Neural cell (in vitro differentiated cells): ENCODE data around the gene SYT15. TPM values are rescaled to one million over a fixed set of nuclear protein-coding genes. Genes with fewer than 3 reads are reported as not detected.

Source experiments
- H2AFZ ChIP-seq: fragments of 200-600, 300-800 bp; sonication (generic), shearing (Covaris generic); 2 replicates; pipeline ENCODE4 v1.6.0; 2014; ENCODE audit warnings: low read depth, mild to moderate bottlenecking, antibody characterized with exemption, low read length, moderate library complexity
- H3F3A ChIP-seq: fragments of 200-600 bp; shearing (Covaris generic); 2 replicates; pipeline ENCODE4 v1.6.1; 2016; ENCODE audit warnings: mild to moderate bottlenecking, moderate library complexity, mixed read lengths, antibody characterized with exemption, low read length; ENCODE audit not compliant: insufficient read depth, poor library complexity, severe bottlenecking
- H3K27ac ChIP-seq: fragments of 200-600, 300-800 bp; sonication (generic), shearing (Covaris generic); 2 replicates; pipeline ENCODE4 v1.5.1; 2014; ENCODE audit warnings: mild to moderate bottlenecking, low read length, moderate library complexity
- H3K27me3 ChIP-seq: fragments of 300-800, 200-600 bp; sonication (generic), shearing (Covaris generic); 2 replicates; pipeline ENCODE4 v1.6.0; 2014; ENCODE audit warnings: mild to moderate bottlenecking, low read depth, low read length, moderate library complexity; ENCODE audit not compliant: insufficient read depth
- H3K36me3 ChIP-seq: fragments of 300-800, 200-600 bp; sonication (generic), shearing (Covaris generic); 2 replicates; pipeline ENCODE4 v1.5.1; 2014; ENCODE audit warnings: mild to moderate bottlenecking, antibody characterized with exemption, low read length, moderate library complexity; ENCODE audit not compliant: insufficient read depth
- H3K4me2 ChIP-seq: fragments of 300-800, 200-600 bp; sonication (generic), shearing (Covaris generic); 2 replicates; pipeline ENCODE4 v1.6.0; 2014; ENCODE audit warnings: mild to moderate bottlenecking, low read length
- H3K4me3 ChIP-seq: fragments of 300-800, 200-600 bp; sonication (generic), shearing (Covaris generic); 2 replicates; pipeline ENCODE4 v1.5.1; 2014; ENCODE audit warnings: mild to moderate bottlenecking, low read length, moderate library complexity
- H3K79me2 ChIP-seq: fragments of 200-600 bp; shearing (Covaris generic); replicated peaks from 2 replicates; pipeline ENCODE4 v1.6.0; 2014; ENCODE audit warnings: mild to moderate bottlenecking, low read length, moderate library complexity; ENCODE audit not compliant: insufficient read depth
- H3K9ac ChIP-seq: fragments of 300-800, 200-600 bp; sonication (generic), shearing (Covaris generic); 2 replicates; pipeline ENCODE4 v1.6.1; 2016; ENCODE audit warnings: mild to moderate bottlenecking, low read length, mixed read lengths
- H3K9me2 ChIP-seq: fragments of 200-600 bp; shearing (Covaris generic); 2 replicates; pipeline ENCODE4 v1.6.1; 2016; ENCODE audit warnings: mild to moderate bottlenecking, low read length, mixed read lengths; ENCODE audit not compliant: insufficient read depth
- H3K9me3 ChIP-seq: fragments of 200-600, 300-800 bp; sonication (generic), shearing (Covaris generic); 2 replicates; pipeline ENCODE4 v1.6.1; 2016; ENCODE audit warnings: mild to moderate bottlenecking, mixed run types, low read length, moderate library complexity, mixed read lengths
- H4K20me1 ChIP-seq: fragments of 200-600 bp; shearing (Covaris generic); 2 replicates; pipeline ENCODE4 v1.6.1; 2016; ENCODE audit warnings: mild to moderate bottlenecking, mixed run types; ENCODE audit not compliant: insufficient read depth
- EP300 ChIP-seq: fragments of 450-650 bp; conservative IDR thresholded peaks from 2 replicates; pipeline ENCODE4 v1.6.1; 2014; ENCODE audit warnings: antibody characterized with exemption, mild to moderate bottlenecking, moderate library complexity; ENCODE audit not compliant: poor library complexity, severe bottlenecking
- EZH2 ChIP-seq: fragments of 200-600, 300-800 bp; shearing (Covaris generic), sonication (generic); IDR thresholded peaks from 2 replicates; pipeline ENCODE4 v1.6.1; 2014; ENCODE audit warnings: antibody characterized with exemption, low read length, borderline replicate concordance, mild to moderate bottlenecking; ENCODE audit not compliant: insufficient read depth, poor library complexity, severe bottlenecking
- MXI1 ChIP-seq: fragments of 450-650 bp; conservative IDR thresholded peaks from 2 replicates; pipeline ENCODE4 v1.6.1; 2014; ENCODE audit warnings: antibody characterized with exemption, mild to moderate bottlenecking; ENCODE audit not compliant: poor library complexity, severe bottlenecking
- POLR2AphosphoS5 ChIP-seq: IDR thresholded peaks from 2 replicates; pipeline ENCODE4 v1.6.1; 2012
- RAD21 ChIP-seq: fragments of 450-650 bp; conservative IDR thresholded peaks from 2 replicates; pipeline ENCODE4 v1.6.1; 2014; ENCODE audit warnings: antibody characterized with exemption, mild to moderate bottlenecking, moderate library complexity
- SMC3 ChIP-seq: fragments of 450-650 bp; conservative IDR thresholded peaks from 2 replicates; pipeline ENCODE4 v1.6.1; 2014; ENCODE audit warnings: antibody characterized with exemption, mild to moderate bottlenecking, moderate library complexity; ENCODE audit not compliant: poor library complexity
- TAF1 ChIP-seq: IDR thresholded peaks from 2 replicates; pipeline ENCODE4 v1.6.1; 2012; ENCODE audit warnings: low read depth
- polyA plus RNA-seq: library from polyadenylated mRNA; depleted of rRNA; stranded (reverse); fragments of >200 nt; gene quantifications from 2 replicates; pipeline ENCODE4 v1.2.3, GENCODE V29; 2014
- TF ChIP-seq, protein P1 (sequence below): IDR thresholded peaks from 2 replicates; pipeline ENCODE4 v1.6.1; 2012; ENCODE audit warnings: borderline replicate concordance
- TF ChIP-seq, protein P2 (sequence below): fragments of 450-650 bp; IDR thresholded peaks from 2 replicates; pipeline ENCODE4 v1.5.1; 2014; ENCODE audit warnings: antibody characterized with exemption, mild to moderate bottlenecking, moderate library complexity; ENCODE audit not compliant: poor library complexity, severe bottlenecking

Gene SYT15
- polyA plus RNA-seq, 1 donor from 2014 or later: not detected

DNA sequence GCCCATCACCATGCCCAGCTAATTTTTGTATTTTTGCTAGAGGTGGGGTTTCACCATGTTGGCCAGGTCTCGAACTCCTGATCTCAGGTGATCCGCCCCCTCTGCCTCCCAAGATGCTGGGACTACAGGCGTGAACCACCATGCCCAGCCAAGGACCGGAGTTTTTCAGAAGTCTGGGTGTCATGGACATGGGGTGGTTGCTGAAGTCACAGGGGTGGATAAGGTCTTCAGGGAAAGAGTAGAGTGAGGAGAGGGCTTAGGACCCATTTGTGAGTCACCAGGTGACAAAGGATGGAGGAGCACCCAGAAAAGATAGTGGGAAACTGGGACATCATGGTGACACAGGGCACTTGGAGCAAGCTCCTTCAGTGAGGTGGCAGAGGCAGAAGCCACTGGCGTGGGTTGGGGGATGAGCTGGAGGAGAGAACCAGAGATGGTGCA is 19.7 kb upstream of the SYT15 start:
- H3K9me2 ChIP-seq: no peaks in the 10 kb centered on the region
- H3K9ac ChIP-seq: no peak overlapping the region
- H3K4me3 ChIP-seq: no peak overlapping the region
- H3K36me3 ChIP-seq: no peaks in the 10 kb centered on the region
- no peak overlapping the region for H3K4me2 ChIP-seq
- H4K20me1 ChIP-seq: no peaks in the 10 kb centered on the region
- no peaks in the 10 kb centered on the region for H3F3A ChIP-seq
- H3K27ac ChIP-seq: no peak overlapping the region
- no peaks in the 10 kb centered on the region for H3K79me2 ChIP-seq
- no peaks in the 10 kb centered on the region for H3K9me3 ChIP-seq
- TF ChIP-seq EZH2: no peak
- TF ChIP-seq, protein P1, sequence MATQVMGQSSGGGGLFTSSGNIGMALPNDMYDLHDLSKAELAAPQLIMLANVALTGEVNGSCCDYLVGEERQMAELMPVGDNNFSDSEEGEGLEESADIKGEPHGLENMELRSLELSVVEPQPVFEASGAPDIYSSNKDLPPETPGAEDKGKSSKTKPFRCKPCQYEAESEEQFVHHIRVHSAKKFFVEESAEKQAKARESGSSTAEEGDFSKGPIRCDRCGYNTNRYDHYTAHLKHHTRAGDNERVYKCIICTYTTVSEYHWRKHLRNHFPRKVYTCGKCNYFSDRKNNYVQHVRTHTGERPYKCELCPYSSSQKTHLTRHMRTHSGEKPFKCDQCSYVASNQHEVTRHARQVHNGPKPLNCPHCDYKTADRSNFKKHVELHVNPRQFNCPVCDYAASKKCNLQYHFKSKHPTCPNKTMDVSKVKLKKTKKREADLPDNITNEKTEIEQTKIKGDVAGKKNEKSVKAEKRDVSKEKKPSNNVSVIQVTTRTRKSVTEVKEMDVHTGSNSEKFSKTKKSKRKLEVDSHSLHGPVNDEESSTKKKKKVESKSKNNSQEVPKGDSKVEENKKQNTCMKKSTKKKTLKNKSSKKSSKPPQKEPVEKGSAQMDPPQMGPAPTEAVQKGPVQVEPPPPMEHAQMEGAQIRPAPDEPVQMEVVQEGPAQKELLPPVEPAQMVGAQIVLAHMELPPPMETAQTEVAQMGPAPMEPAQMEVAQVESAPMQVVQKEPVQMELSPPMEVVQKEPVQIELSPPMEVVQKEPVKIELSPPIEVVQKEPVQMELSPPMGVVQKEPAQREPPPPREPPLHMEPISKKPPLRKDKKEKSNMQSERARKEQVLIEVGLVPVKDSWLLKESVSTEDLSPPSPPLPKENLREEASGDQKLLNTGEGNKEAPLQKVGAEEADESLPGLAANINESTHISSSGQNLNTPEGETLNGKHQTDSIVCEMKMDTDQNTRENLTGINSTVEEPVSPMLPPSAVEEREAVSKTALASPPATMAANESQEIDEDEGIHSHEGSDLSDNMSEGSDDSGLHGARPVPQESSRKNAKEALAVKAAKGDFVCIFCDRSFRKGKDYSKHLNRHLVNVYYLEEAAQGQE: no peak
- no peak for TF ChIP-seq MXI1
- TF ChIP-seq POLR2AphosphoS5: no peak
- TF ChIP-seq EP300: no peak
- no peak for TF ChIP-seq RAD21
- TF ChIP-seq SMC3: no peak
- TF ChIP-seq, protein P2, sequence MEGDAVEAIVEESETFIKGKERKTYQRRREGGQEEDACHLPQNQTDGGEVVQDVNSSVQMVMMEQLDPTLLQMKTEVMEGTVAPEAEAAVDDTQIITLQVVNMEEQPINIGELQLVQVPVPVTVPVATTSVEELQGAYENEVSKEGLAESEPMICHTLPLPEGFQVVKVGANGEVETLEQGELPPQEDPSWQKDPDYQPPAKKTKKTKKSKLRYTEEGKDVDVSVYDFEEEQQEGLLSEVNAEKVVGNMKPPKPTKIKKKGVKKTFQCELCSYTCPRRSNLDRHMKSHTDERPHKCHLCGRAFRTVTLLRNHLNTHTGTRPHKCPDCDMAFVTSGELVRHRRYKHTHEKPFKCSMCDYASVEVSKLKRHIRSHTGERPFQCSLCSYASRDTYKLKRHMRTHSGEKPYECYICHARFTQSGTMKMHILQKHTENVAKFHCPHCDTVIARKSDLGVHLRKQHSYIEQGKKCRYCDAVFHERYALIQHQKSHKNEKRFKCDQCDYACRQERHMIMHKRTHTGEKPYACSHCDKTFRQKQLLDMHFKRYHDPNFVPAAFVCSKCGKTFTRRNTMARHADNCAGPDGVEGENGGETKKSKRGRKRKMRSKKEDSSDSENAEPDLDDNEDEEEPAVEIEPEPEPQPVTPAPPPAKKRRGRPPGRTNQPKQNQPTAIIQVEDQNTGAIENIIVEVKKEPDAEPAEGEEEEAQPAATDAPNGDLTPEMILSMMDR: no peak
- no peak for TF ChIP-seq TAF1
- H2AFZ ChIP-seq: no peak overlapping the region
- H3K27me3 ChIP-seq: peaks cover 26% of the 10 kb centered on the region

DNA sequence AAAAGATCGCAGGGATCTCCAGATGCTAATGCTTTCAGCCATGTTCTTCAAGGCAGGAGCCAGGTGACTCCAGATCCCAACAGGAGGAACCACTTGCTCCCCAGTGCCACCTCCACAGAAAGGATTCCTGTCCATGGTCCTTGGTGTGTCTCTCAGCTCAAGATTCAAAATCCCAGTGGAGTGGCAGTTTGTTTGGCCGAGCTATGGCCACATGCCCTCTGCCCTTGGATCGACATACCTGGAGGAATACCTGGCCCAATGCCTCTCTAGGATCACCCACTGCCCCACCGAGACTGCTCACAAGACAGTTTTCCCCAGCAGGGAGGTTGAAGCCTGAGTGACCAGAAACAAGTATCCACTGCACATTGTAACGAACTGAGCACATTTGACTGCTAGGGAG is 18.5 kb upstream of the SYT15 start:
- Histone ChIP-seq H3F3A (no peaks in the 10 kb centered on the region), H3K27ac (no peak overlapping the region), H3K9me2 (no peaks in the 10 kb centered on the region), H3K4me2 (no peak overlapping the region), H3K9ac (no peak overlapping the region), H3K36me3 (no peaks in the 10 kb centered on the region), H4K20me1 (no peaks in the 10 kb centered on the region), H3K9me3 (no peaks in the 10 kb centered on the region), H3K4me3 (no peak overlapping the region), H2AFZ (no peak overlapping the region), H3K27me3 (peaks cover 26% of the 10 kb centered on the region), H3K79me2 (no peaks in the 10 kb centered on the region)
- TF ChIP-seq POLR2AphosphoS5: no peak
- no peak for TF ChIP-seq SMC3
- TF ChIP-seq, protein P2: no peak
- TF ChIP-seq TAF1: no peak
- no peak for TF ChIP-seq EP300
- TF ChIP-seq, protein P1: no peak
- TF ChIP-seq MXI1: no peak
